IMR-90 (cell line): Measurements from ENCODE around the gene DNAJC5G. TPM values are rescaled to one million over a fixed set of nuclear protein-coding genes. Genes with fewer than 3 reads are reported as not detected.
A peak's percentile ranks its signal among the peaks of the same experiment; 100 is the strongest.

ENCODE experiments used
- ATAC-seq: fragments of 200-7000 bp; cut with Tn5 transposase; 2 replicates; pipeline ENCODE4 v1.9.1; 2020; ENCODE audit warnings: low read depth, mild to moderate bottlenecking, moderate library complexity
- BruUV-seq: library from RNA; stranded (reverse); fragments of 400-500 nt; replicated peaks from 2 replicates; lab custom pipeline; 2021; lab: Mats Ljungman, UMichigan
- CTCF ChIA-PET: fragments of 300-600 bp; formaldehyde crosslinking; extraction: SDS; loops from one replicate; lab custom pipeline; 2021; ENCODE audit warnings: antibody characterized with exemption; lab: Yijun Ruan, JAX
- POLR2A ChIA-PET: fragments of 300-600 bp; sonication (Branson Sonifier 250); formaldehyde crosslinking; loops from one replicate; lab custom pipeline; 2022; ENCODE audit warnings: antibody characterized with exemption; ENCODE audit not compliant: unreplicated experiment; lab: Charles Lee
- DNase-seq: peaks from one replicate; pipeline ENCODE4 v3.0.0; 2013
- H2AFZ ChIP-seq: replicated peaks from 2 replicates; pipeline ENCODE3; 2013; ENCODE audit warnings: low read length, mild to moderate bottlenecking; ENCODE audit not compliant: poor library complexity
- H2AK5ac ChIP-seq: 2 replicates; pipeline ENCODE4 v1.6.1; 2013; ENCODE audit warnings: low read depth, low read length, inconsistent platforms
- H2AK9ac ChIP-seq: replicated peaks from 2 replicates; pipeline ENCODE3; 2013; ENCODE audit warnings: mild to moderate bottlenecking, low read depth, low read length, moderate library complexity; ENCODE audit not compliant: poor library complexity
- H2BK120ac ChIP-seq: 2 replicates; pipeline ENCODE4 v1.6.1; 2013; ENCODE audit warnings: low read depth, low read length, inconsistent platforms
- H2BK15ac ChIP-seq: 3 replicates; pipeline ENCODE4 v1.6.1; 2013; ENCODE audit warnings: low read depth, low read length, inconsistent platforms
- H2BK20ac ChIP-seq: 2 replicates; pipeline ENCODE4 v1.6.1; 2013; ENCODE audit warnings: low read depth, mild to moderate bottlenecking, inconsistent platforms, low read length, moderate library complexity
- H2BK5ac ChIP-seq: 2 replicates; pipeline ENCODE4 v1.6.1; 2013; ENCODE audit warnings: mild to moderate bottlenecking, low read depth, low read length, inconsistent platforms; ENCODE audit not compliant: poor library complexity, severe bottlenecking
- H3K14ac ChIP-seq: replicated peaks from 2 replicates; pipeline ENCODE4 v1.6.1; 2013; ENCODE audit warnings: low read depth, low read length, inconsistent platforms
- H3K18ac ChIP-seq: 2 replicates; pipeline ENCODE4 v1.6.1; 2013; ENCODE audit warnings: low read depth, low read length, control low read depth
- H3K23ac ChIP-seq: 2 replicates; pipeline ENCODE4 v1.6.1; 2013; ENCODE audit warnings: low read depth, low read length, inconsistent platforms
- H3K27ac ChIP-seq: 2 replicates; pipeline ENCODE4 v1.5.1; 2013; ENCODE audit warnings: mild to moderate bottlenecking, control low read depth, low read length; ENCODE audit not compliant: insufficient read depth
- H3K27me3 ChIP-seq: 2 replicates; pipeline ENCODE4 v1.6.1; 2013; ENCODE audit warnings: low read length; ENCODE audit not compliant: control insufficient read depth, insufficient read depth
- H3K36me3 ChIP-seq: 2 replicates; pipeline ENCODE4 v1.6.1; 2013; ENCODE audit warnings: low read length, mixed read lengths; ENCODE audit not compliant: control insufficient read depth, insufficient read depth
- H3K4ac ChIP-seq: 2 replicates; pipeline ENCODE4 v1.6.1; 2013; ENCODE audit warnings: low read depth, low read length, inconsistent platforms
- H3K4me1 ChIP-seq: 2 replicates; pipeline ENCODE4 v1.6.1; 2013; ENCODE audit warnings: low read length, mixed read lengths; ENCODE audit not compliant: control insufficient read depth, insufficient read depth
- H3K4me2 ChIP-seq: 2 replicates; pipeline ENCODE4 v1.6.1; 2013; ENCODE audit warnings: low read depth, mild to moderate bottlenecking, control low read depth, low read length, moderate library complexity
- H3K4me3 ChIP-seq: 2 replicates; pipeline ENCODE4 v1.5.1; 2013; ENCODE audit warnings: low read depth, mild to moderate bottlenecking, control low read depth, low read length, moderate library complexity; ENCODE audit not compliant: insufficient read depth
- H3K56ac ChIP-seq: 2 replicates; pipeline ENCODE4 v1.6.1; 2013; ENCODE audit warnings: low read length, inconsistent platforms; ENCODE audit not compliant: insufficient read depth; ENCODE audit errors: extremely low read depth
- H3K79me1 ChIP-seq, 2 experiments: 2 replicates each; pipeline ENCODE4 v1.6.1; 2013; ENCODE audit warnings: low read length in 2 of 2, inconsistent platforms in 1 of 2, low read depth in 1 of 2
- H3K9ac ChIP-seq: 2 replicates; pipeline ENCODE4 v1.6.1; 2013; ENCODE audit warnings: low read depth, low read length, control low read depth
- H3K9me1 ChIP-seq: 2 replicates; pipeline ENCODE4 v1.6.1; 2013; ENCODE audit warnings: low read length, inconsistent platforms; ENCODE audit not compliant: insufficient read depth
- H3K9me3 ChIP-seq: 2 replicates; pipeline ENCODE4 v1.6.1; 2013; ENCODE audit warnings: low read length; ENCODE audit not compliant: control insufficient read depth, insufficient read depth
- H4K20me1 ChIP-seq: 2 replicates; pipeline ENCODE4 v1.6.1; 2013; ENCODE audit warnings: low read length, inconsistent platforms; ENCODE audit not compliant: insufficient read depth
- H4K5ac ChIP-seq: 2 replicates; pipeline ENCODE4 v1.6.1; 2013; ENCODE audit warnings: mild to moderate bottlenecking, low read depth, low read length, control low read depth
- H4K8ac ChIP-seq, 2 experiments: 2 replicates each; pipeline ENCODE4 v1.6.1; 2013; ENCODE audit warnings: low read depth in 2 of 2, low read length in 2 of 2, control low read depth in 1 of 2, inconsistent platforms in 1 of 2
- H4K91ac ChIP-seq: 2 replicates; pipeline ENCODE4 v1.6.1; 2013; ENCODE audit warnings: low read depth, low read length, inconsistent platforms; ENCODE audit not compliant: insufficient read depth
- BHLHE40 ChIP-seq: fragments of 150-350 bp; IDR thresholded peaks from 2 replicates; pipeline ENCODE4 v1.6.1; 2016; ENCODE audit warnings: mild to moderate bottlenecking, low read depth, low read length
- CHD1 ChIP-seq: IDR thresholded peaks from 2 replicates; pipeline ENCODE4 v1.6.1; 2012; ENCODE audit warnings: low read depth, low read length, improper control_type of control experiment
- ELK1 ChIP-seq: fragments of 150-350 bp; IDR thresholded peaks from 2 replicates; pipeline ENCODE4 v1.6.1; 2016; ENCODE audit warnings: low read depth, mild to moderate bottlenecking, low read length, moderate library complexity, borderline replicate concordance
- FOS ChIP-seq: fragments of 150-350 bp; IDR thresholded peaks from 2 replicates; pipeline ENCODE4 v1.6.1; 2016; ENCODE audit warnings: low read depth, low read length
- MAZ ChIP-seq: IDR thresholded peaks from 2 replicates; pipeline ENCODE4 v1.6.1; 2012; ENCODE audit warnings: low read depth, mild to moderate bottlenecking, low read length, improper control_type of control experiment, moderate library complexity, borderline replicate concordance
- POLR2A ChIP-seq: IDR thresholded peaks from 2 replicates; pipeline ENCODE4 v1.6.1; 2012; ENCODE audit warnings: mild to moderate bottlenecking, low read depth, low read length
- RCOR1 ChIP-seq: IDR thresholded peaks from 2 replicates; pipeline ENCODE4 v1.6.1; 2012; ENCODE audit warnings: mild to moderate bottlenecking, low read length, improper control_type of control experiment; ENCODE audit not compliant: insufficient replicate concordance
- WGBS, 2 experiments: methylation state at CpG; one replicate each; pipeline versions ENCODE4 v1.1.5 to v1.1.7; 2013; ENCODE audit warnings: missing lambda C conversion rate in 2 of 2; ENCODE audit not compliant: insufficient read length in 1 of 2; ENCODE audit errors: extremely low coverage in 2 of 2; 5-methylcytosine and 5-hydroxymethylcytosine counted together
- dilution Hi-C: fragments of 300-500 bp; cut with HindIII; formaldehyde crosslinking; loops from one replicate; pipeline ENCODE4 v1.14.3; 2018; ENCODE audit warnings: low sequenced_read_pairs; ENCODE audit not compliant: unreplicated experiment
- in situ Hi-C: fragments of 300-500 bp; cut with MboI; formaldehyde crosslinking; loops from 3 replicates; pipeline ENCODE4 v1.14.3; 2019; ENCODE audit warnings: low sequenced_read_pairs, inconsistent platforms, mixed read lengths
- intact Hi-C: fragments of 100-400 bp; cut with micrococcal nuclease; formaldehyde crosslinking; loops from 2 replicates; pipeline ENCODE4 v1.10.0; 2022
- polyA plus RNA-seq, 3 experiments: library from polyadenylated mRNA; depleted of rRNA; stranded (reverse); fragments of >200 nt; gene quantifications; 2 replicates each; pipeline ENCODE4 v1.2.3, GENCODE V29; 2012; ENCODE audit warnings: low replicate concordance in 1 of 3
- total RNA-seq: library from RNA; depleted of rRNA; stranded (reverse); fragments of >200 nt; gene quantifications from 2 replicates; pipeline ENCODE4 v1.2.3, GENCODE V29; 2012

DNAJC5G gene
- total and polyA plus RNA-seq, 2 of the 4 experiments (the other 2 are of a cell fraction): not detected

GRCh38 chr2:27262379-27263286, 12.6 kb upstream of the DNAJC5G start, which contains the start of gene SLC30A3:
Gene SLC30A3 (minus strand): TSS chr2:27263047. CDS start chr2:27262906, 141 bp downstream.
- H2AFZ ChIP-seq: peak within 1 kb of the TSS; percentile 92
- no peak within 1 kb of the TSS for H2AK9ac ChIP-seq
- no peak within 1 kb of the TSS for H3K14ac ChIP-seq
- peak within 1 kb of the TSS; percentile 54; the same call in 1 of the 2 replicates for H3K4me2 ChIP-seq
- no peak within 1 kb of the TSS for H2BK15ac ChIP-seq
- H4K91ac ChIP-seq: no peak within 1 kb of the TSS
- H3K4ac ChIP-seq: no peak within 1 kb of the TSS
- no peaks in the 10 kb centered on the region; the same call in 1 of the 2 replicates for H3K9me1 ChIP-seq
- H3K27ac ChIP-seq: no peak within 1 kb of the TSS
- CTCF ChIA-PET: interaction anchor here (1.0 to 2.8 kb wide), 3 partner anchors 20 to 41 kb away, joined by 3 to 8 read pairs (median 4); partner anchors contain the start of gene TRIM54
- dilution Hi-C loops (no loop called here), in situ Hi-C loops (no loop called here), intact Hi-C loops (no loop called here)
- no peak within 1 kb of the TSS for H3K9ac ChIP-seq
- no peaks in the 10 kb centered on the region for H3K79me1 ChIP-seq
- no peaks in the 10 kb centered on the region for H4K20me1 ChIP-seq
- TF ChIP-seq ELK1 (no peak), FOS (no peak), POLR2A (no peak), CHD1 (no peak), MAZ (0 out of 2 replicates have a peak, but pooled peaks have one; percentile 13), RCOR1 (no peak), BHLHE40 (no peak)
- POLR2A ChIA-PET: no interaction called here
- BruUV-seq: no TSS peak
- DNase-seq (no peak), ATAC-seq (peak; percentile 81)
- WGBS, 2 experiments: 1% methylated on average over 37 of the region's 96 CpGs; no CpG with 5 or more reads in 1 of the 2 experiments
- no peak within 1 kb of the TSS for H3K18ac ChIP-seq
- no peak within 1 kb of the TSS for H4K8ac ChIP-seq
- no peaks in the 10 kb centered on the region; the same call in 1 of the 2 replicates for H3K9me3 ChIP-seq
- peaks cover 4% of the 10 kb centered on the region; the same call in 1 of the 2 replicates for H3K4me1 ChIP-seq
- peak within 1 kb of the TSS; percentile 77 for H3K23ac ChIP-seq
- no peak within 1 kb of the TSS for H2BK20ac ChIP-seq
- H3K36me3 ChIP-seq: no peaks in the 10 kb centered on the region
- peaks cover 84% of the 10 kb centered on the region for H3K27me3 ChIP-seq
- H2BK5ac ChIP-seq: no peak within 1 kb of the TSS
- H2AK5ac ChIP-seq: no peak within 1 kb of the TSS
- H3K4me3 ChIP-seq: no peak within 1 kb of the TSS; the same call in 1 of the 2 replicates
- no peak within 1 kb of the TSS for H4K5ac ChIP-seq
- H2BK120ac ChIP-seq: no peak within 1 kb of the TSS
- H3K56ac ChIP-seq: no peak within 1 kb of the TSS
